Astrocyte (in vitro differentiated cells and primary cell): Measurements from ENCODE around the gene CPE. TPM values are rescaled to one million over a fixed set of nuclear protein-coding genes. Genes with fewer than 3 reads are reported as not detected.

Experiments used
- DNase-seq: peaks from one replicate; pipeline ENCODE4 v3.0.0-alpha.2; 2010; ENCODE audit warnings: low read depth
- FAIRE-seq: peaks from 2 replicates; lab custom pipeline; 2011; peaks lifted over from hg19 to GRCh38; lab: Jason Lieb, UNC
- H2AFZ ChIP-seq: 2 replicates; pipeline ENCODE4 v1.6.0; 2012; ENCODE audit warnings: low read depth, low read length, inconsistent platforms
- H3K27ac ChIP-seq: 2 replicates; pipeline ENCODE4 v1.5.1; 2011; ENCODE audit warnings: low read depth, low read length, inconsistent platforms
- H3K27me3 ChIP-seq: 2 replicates; pipeline ENCODE4 v1.6.0; 2011; ENCODE audit warnings: low read length, inconsistent platforms; ENCODE audit not compliant: insufficient read depth
- H3K36me3 ChIP-seq: 2 replicates; pipeline ENCODE4 v1.5.1; 2011; ENCODE audit warnings: low read length, inconsistent platforms; ENCODE audit not compliant: insufficient read depth
- H3K4me1 ChIP-seq: 2 replicates; pipeline ENCODE4 v1.5.1; 2011; ENCODE audit warnings: low read length, inconsistent platforms; ENCODE audit not compliant: insufficient read depth
- H3K4me2 ChIP-seq: 2 replicates; pipeline ENCODE4 v1.6.0; 2012; ENCODE audit warnings: low read length, inconsistent platforms
- H3K4me3 ChIP-seq: 2 replicates; pipeline ENCODE4 v1.5.1; 2011; ENCODE audit warnings: low read depth, mild to moderate bottlenecking, low read length, inconsistent platforms; ENCODE audit not compliant: insufficient read depth
- H3K79me2 ChIP-seq: 2 replicates; pipeline ENCODE4 v1.6.0; 2012; ENCODE audit warnings: mild to moderate bottlenecking, low read length, inconsistent platforms; ENCODE audit not compliant: insufficient read depth
- H3K9ac ChIP-seq: 2 replicates; pipeline ENCODE4 v1.6.0; 2012; ENCODE audit warnings: mild to moderate bottlenecking, low read length, inconsistent platforms
- H3K9me3 ChIP-seq: 2 replicates; pipeline ENCODE4 v1.5.1; 2012; ENCODE audit warnings: low read depth, mild to moderate bottlenecking, low read length, inconsistent platforms; ENCODE audit not compliant: insufficient read depth
- H4K20me1 ChIP-seq: 2 replicates; pipeline ENCODE4 v1.6.0; 2012; ENCODE audit warnings: low read length, inconsistent platforms; ENCODE audit not compliant: insufficient read depth
- H3K27ac Mint-ChIP-seq: one replicate; pipeline ENCODE4 v1.8.0; 2021; ENCODE audit warnings: mild to moderate bottlenecking, mixed read lengths; ENCODE audit not compliant: unreplicated experiment
- H3K27me3 Mint-ChIP-seq: one replicate; pipeline ENCODE4 v1.8.0; 2021; ENCODE audit warnings: low read depth, mixed read lengths; ENCODE audit not compliant: unreplicated experiment
- H3K36me3 Mint-ChIP-seq: one replicate; pipeline ENCODE4 v1.8.0; 2021; ENCODE audit warnings: low read depth, mixed read lengths; ENCODE audit not compliant: unreplicated experiment
- H3K4me1 Mint-ChIP-seq: one replicate; pipeline ENCODE4 v1.8.0; 2021; ENCODE audit warnings: low read depth, mixed read lengths; ENCODE audit not compliant: unreplicated experiment
- H3K4me3 Mint-ChIP-seq: one replicate; pipeline ENCODE4 v1.8.0; 2021; ENCODE audit warnings: mild to moderate bottlenecking, moderate library complexity, mixed read lengths; ENCODE audit not compliant: unreplicated experiment
- H3K9me3 Mint-ChIP-seq: one replicate; pipeline ENCODE4 v1.8.0; 2021; ENCODE audit warnings: mild to moderate bottlenecking, mixed read lengths; ENCODE audit not compliant: unreplicated experiment
- CTCF ChIP-seq: IDR thresholded peaks from 2 replicates; pipeline ENCODE4 v1.5.1; 2011; ENCODE audit warnings: low read depth, mild to moderate bottlenecking, inconsistent platforms, low read length, moderate library complexity; ENCODE audit not compliant: insufficient read depth
- EZH2 ChIP-seq: IDR thresholded peaks from 2 replicates; pipeline ENCODE4 v1.6.1; 2012; ENCODE audit warnings: mild to moderate bottlenecking, low read length, inconsistent platforms; ENCODE audit not compliant: insufficient read depth
- total RNA-seq: library from RNA; stranded (reverse); gene quantifications from 2 replicates; pipeline ENCODE4 v1.2.1, GENCODE V29; 2021

CPE gene
- total RNA-seq, 1 donor from 2014 or later: 380 TPM

- Mint-ChIP-seq H3K4me3 (no peak overlapping the region), H3K36me3 (no peaks in the 10 kb centered on the region), H3K27me3 (no peaks in the 10 kb centered on the region), H3K27ac (peak overlapping the region; percentile 88), H3K9me3 (no peaks in the 10 kb centered on the region), H3K4me1 (peaks cover 33% of the 10 kb centered on the region)
- TF ChIP-seq EZH2 (no peak), CTCF (no peak)
- no peaks in the 10 kb centered on the region for H3K9me3 ChIP-seq
- H3K9ac ChIP-seq: no peak overlapping the region
- H3K79me2 ChIP-seq: peaks cover 4% of the 10 kb centered on the region
- no peaks in the 10 kb centered on the region for H3K36me3 ChIP-seq
- no peak overlapping the region for H3K4me3 ChIP-seq
- no peak overlapping the region for H3K4me2 ChIP-seq
- H3K4me1 ChIP-seq: no peaks in the 10 kb centered on the region
- DNase-seq: no peak
- no peak overlapping the region for H3K27ac ChIP-seq
- H2AFZ ChIP-seq: no peak overlapping the region
- H3K27me3 ChIP-seq: no peaks in the 10 kb centered on the region
- FAIRE-seq: no peak
- no peaks in the 10 kb centered on the region for H4K20me1 ChIP-seq
These were observed 5.4 kb downstream of the CPE start for GRCh38 chr4:165384186-165384585.

- no peaks in the 10 kb centered on the region for H3K36me3 ChIP-seq
- Mint-ChIP-seq H3K4me3 (no peak overlapping the region), H3K36me3 (no peaks in the 10 kb centered on the region), H3K27ac (peak overlapping the region; percentile 88), H3K27me3 (no peaks in the 10 kb centered on the region), H3K9me3 (no peaks in the 10 kb centered on the region), H3K4me1 (peaks cover 33% of the 10 kb centered on the region)
- H3K4me2 ChIP-seq: no peak overlapping the region
- H3K27me3 ChIP-seq: no peaks in the 10 kb centered on the region
- H3K4me1 ChIP-seq: no peaks in the 10 kb centered on the region
- no peak overlapping the region for H3K9ac ChIP-seq
- H3K79me2 ChIP-seq: peaks cover 4% of the 10 kb centered on the region
- no peak overlapping the region for H3K4me3 ChIP-seq
- H3K27ac ChIP-seq: no peak overlapping the region
- no peaks in the 10 kb centered on the region for H3K9me3 ChIP-seq
- no peak overlapping the region for H2AFZ ChIP-seq
- peak; percentile 43 for DNase-seq
- TF ChIP-seq CTCF (no peak), EZH2 (no peak)
- FAIRE-seq: no peak
- H4K20me1 ChIP-seq: no peaks in the 10 kb centered on the region
These were observed 5.8 kb downstream of the CPE start for GRCh38 chr4:165384598-165384997.

GRCh38 chr4:165385126-165385525, 6.3 kb downstream of the CPE start:
- Histone ChIP-seq H3K79me2 (no peaks in the 10 kb centered on the region), H3K27ac (no peak overlapping the region), H3K4me1 (no peaks in the 10 kb centered on the region), H4K20me1 (no peaks in the 10 kb centered on the region), H3K9ac (no peak overlapping the region), H2AFZ (no peak overlapping the region), H3K27me3 (no peaks in the 10 kb centered on the region), H3K9me3 (no peaks in the 10 kb centered on the region), H3K4me3 (no peak overlapping the region), H3K36me3 (no peaks in the 10 kb centered on the region), H3K4me2 (no peak overlapping the region)
- no peaks in the 10 kb centered on the region for H3K36me3 Mint-ChIP-seq
- no peak overlapping the region for H3K4me3 Mint-ChIP-seq
- no peaks in the 10 kb centered on the region for H3K9me3 Mint-ChIP-seq
- H3K4me1 Mint-ChIP-seq: peaks cover 33% of the 10 kb centered on the region
- DNase-seq (no peak), FAIRE-seq (no peak)
- no peak for TF ChIP-seq EZH2
- no peak for TF ChIP-seq CTCF
- H3K27me3 Mint-ChIP-seq: no peaks in the 10 kb centered on the region
- H3K27ac Mint-ChIP-seq: peak overlapping the region; percentile 43
